ENCODE results near the gene RPL5.
A peak's percentile ranks its signal among the peaks of the same experiment; 100 is the strongest.

RPL5 gene

DNA sequence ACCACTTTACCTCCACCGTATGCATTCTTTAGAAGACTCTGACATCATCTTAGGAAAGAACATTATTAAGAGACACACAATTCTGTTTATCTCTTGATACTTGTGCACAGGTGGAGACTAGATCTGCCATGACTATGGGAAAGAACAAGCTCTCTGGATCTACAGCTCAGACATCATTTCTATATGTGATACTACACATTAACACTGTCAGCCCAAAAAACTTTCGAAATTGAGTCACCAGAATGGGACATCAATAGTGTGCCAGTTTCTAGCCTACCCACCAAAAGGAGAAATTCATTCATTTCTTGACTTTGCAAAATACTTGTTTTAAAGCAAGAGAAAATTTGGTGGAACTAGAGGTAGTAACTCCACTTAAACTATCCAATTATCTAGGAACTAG lies 41.0 kb upstream of the RPL5 start (continued):
- TF ChIP-seq, protein P1, sequence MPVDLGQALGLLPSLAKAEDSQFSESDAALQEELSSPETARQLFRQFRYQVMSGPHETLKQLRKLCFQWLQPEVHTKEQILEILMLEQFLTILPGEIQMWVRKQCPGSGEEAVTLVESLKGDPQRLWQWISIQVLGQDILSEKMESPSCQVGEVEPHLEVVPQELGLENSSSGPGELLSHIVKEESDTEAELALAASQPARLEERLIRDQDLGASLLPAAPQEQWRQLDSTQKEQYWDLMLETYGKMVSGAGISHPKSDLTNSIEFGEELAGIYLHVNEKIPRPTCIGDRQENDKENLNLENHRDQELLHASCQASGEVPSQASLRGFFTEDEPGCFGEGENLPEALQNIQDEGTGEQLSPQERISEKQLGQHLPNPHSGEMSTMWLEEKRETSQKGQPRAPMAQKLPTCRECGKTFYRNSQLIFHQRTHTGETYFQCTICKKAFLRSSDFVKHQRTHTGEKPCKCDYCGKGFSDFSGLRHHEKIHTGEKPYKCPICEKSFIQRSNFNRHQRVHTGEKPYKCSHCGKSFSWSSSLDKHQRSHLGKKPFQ (tag by site-specific recombination; IDR thresholded peaks at IDR 0.05) = no peak
- TF ChIP-seq ZNF335 (tag by site-specific recombination; conservative IDR thresholded peaks at IDR 0.05) (no peak), ZNF548 (tag by site-specific recombination; IDR thresholded peaks at IDR 0.05) (no peak), TRIM28 (IDR thresholded peaks at IDR 0.05; ENCODE audit: borderline replicate concordance, low read length) (no peak), PRDM1 (tag by site-specific recombination; IDR thresholded peaks at IDR 0.05) (no peak), ZNF133 (tag by site-specific recombination; IDR thresholded peaks at IDR 0.05) (no peak), ZNF114 (tag by site-specific recombination; IDR thresholded peaks at IDR 0.05) (no peak), ZNF404 (tag by site-specific recombination; IDR thresholded peaks at IDR 0.05) (no peak), ZNF610 (tag by site-specific recombination; IDR thresholded peaks at IDR 0.05; ENCODE audit: borderline replicate concordance) (no peak), ZNF558 (tag by site-specific recombination; IDR thresholded peaks at IDR 0.05) (no peak), ZNF350 (tag by site-specific recombination; IDR thresholded peaks at IDR 0.05) (no peak), CTCF (tag by site-specific recombination; IDR thresholded peaks at IDR 0.05) (no peak), ZNF768 (tag by site-specific recombination; IDR thresholded peaks at IDR 0.05) (no peak), PBX3 (CRISPR knock-in tag; IDR thresholded peaks at IDR 0.05) (no peak)
- TF ChIP-seq, protein P2, sequence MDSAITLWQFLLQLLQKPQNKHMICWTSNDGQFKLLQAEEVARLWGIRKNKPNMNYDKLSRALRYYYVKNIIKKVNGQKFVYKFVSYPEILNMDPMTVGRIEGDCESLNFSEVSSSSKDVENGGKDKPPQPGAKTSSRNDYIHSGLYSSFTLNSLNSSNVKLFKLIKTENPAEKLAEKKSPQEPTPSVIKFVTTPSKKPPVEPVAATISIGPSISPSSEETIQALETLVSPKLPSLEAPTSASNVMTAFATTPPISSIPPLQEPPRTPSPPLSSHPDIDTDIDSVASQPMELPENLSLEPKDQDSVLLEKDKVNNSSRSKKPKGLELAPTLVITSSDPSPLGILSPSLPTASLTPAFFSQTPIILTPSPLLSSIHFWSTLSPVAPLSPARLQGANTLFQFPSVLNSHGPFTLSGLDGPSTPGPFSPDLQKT (IDR thresholded peaks at IDR 0.05; ENCODE audit: borderline replicate concordance, low read depth, low read length) = no peak

DNA sequence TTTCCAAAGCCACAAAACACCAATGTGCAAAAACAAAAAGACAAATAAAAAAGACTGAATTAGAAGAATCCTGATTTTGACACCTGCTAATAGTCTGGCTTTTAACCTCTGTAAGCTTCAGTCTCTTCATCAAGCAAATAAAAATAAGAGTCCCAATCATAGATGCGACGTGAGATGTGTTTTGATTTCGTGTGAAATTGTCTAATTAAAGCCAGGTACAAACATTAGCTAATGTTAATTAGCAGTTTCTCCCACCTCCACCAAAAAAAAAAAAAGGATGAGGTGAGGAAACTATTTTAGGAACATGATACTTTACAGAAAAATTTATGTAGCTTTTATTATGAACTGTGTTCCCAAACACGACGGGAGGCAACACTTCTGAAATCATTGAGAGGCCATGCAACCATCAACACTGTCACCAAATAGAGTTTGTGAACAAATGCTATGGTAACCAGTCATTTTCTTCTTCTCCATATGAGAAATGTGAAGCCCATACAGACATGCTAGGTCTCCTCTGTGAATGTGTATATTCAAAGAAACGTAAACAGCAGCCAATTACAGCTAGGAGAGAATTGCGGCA lies 40.3 kb upstream of the RPL5 start:
- Histone ChIP-seq H3K9me3 (ENCODE audit: control insufficient read depth, insufficient read depth, low read depth, low read length) (no peaks in the 10 kb centered on the region), H3K4me1 (ENCODE audit: control insufficient read depth, insufficient read depth, low read length) (peaks cover 5% of the 10 kb centered on the region), H3K36me3 (ENCODE audit: control insufficient read depth in 2 of 2, insufficient read depth in 1 of 2, low read length in 2 of 2) (no peaks in the 10 kb centered on the region), H3K4me3 (ENCODE audit: low read depth, low read length) (peak overlapping the region; percentile 7; the same call in 1 of the 2 replicates), H3K27ac (ENCODE audit: extremely low read depth, low read depth, low read length) (no peak overlapping the region)
- ChIA-PET POLR2A (interaction anchor here (0.6 to 1.6 kb wide), 2 partner anchors 40 to 655 kb away, joined by 3 to 7 read pairs; partner anchors contain the start of gene RPL5), CTCF (interaction anchor here (0.5 to 1.6 kb wide), 4 partner anchors 13 to 42 kb away, joined by 3 to 8 read pairs (median 4); no protein-coding TSS in a partner anchor)
- TF ChIP-seq ZNF654 (tag by site-specific recombination; IDR thresholded peaks at IDR 0.05; ENCODE audit: low read depth) (no peak), ZSCAN16 (tag by site-specific recombination; IDR thresholded peaks at IDR 0.05) (no peak), ZNF2 (tag by site-specific recombination; IDR thresholded peaks at IDR 0.05) (no peak), ZNF629 (tag by site-specific recombination; IDR thresholded peaks at IDR 0.05) (0 out of 2 replicates have a peak, but pooled peaks have one; percentile 19), ZNF549 (tag by site-specific recombination; IDR thresholded peaks at IDR 0.05) (0 out of 2 replicates have a peak, but pooled peaks have one; percentile 22), ZNF37A (tag by site-specific recombination; IDR thresholded peaks at IDR 0.05) (no peak), ZNF670 (tag by site-specific recombination; IDR thresholded peaks at IDR 0.05; ENCODE audit: low read depth) (no peak), SCRT1 (tag by site-specific recombination; IDR thresholded peaks at IDR 0.05; ENCODE audit: borderline replicate concordance) (no peak), ZNF398 (tag by site-specific recombination; IDR thresholded peaks at IDR 0.05) (0 out of 2 replicates have a peak, but pooled peaks have one; percentile 9), ZNF311 (tag by site-specific recombination; IDR thresholded peaks at IDR 0.05; ENCODE audit: borderline replicate concordance) (no peak), PRDM6 (tag by site-specific recombination; IDR thresholded peaks at IDR 0.05) (peak; percentile 49; the same call in 1 of the 2 replicates), KLF8 (tag by site-specific recombination; IDR thresholded peaks at IDR 0.05) (0 out of 2 replicates have a peak, but pooled peaks have one; percentile 33), ZEB2 (tag by site-specific recombination; IDR thresholded peaks at IDR 0.05) (0 out of 2 replicates have a peak, but pooled peaks have one; percentile 23), ZNF23 (tag by site-specific recombination; IDR thresholded peaks at IDR 0.05; ENCODE audit: borderline replicate concordance) (no peak)
